ENCODE data around the gene SLC31A1. TPM values are rescaled to one million over a fixed set of nuclear protein-coding genes. Genes with fewer than 3 reads are reported as not detected.
A peak's percentile ranks its signal among the peaks of the same experiment; 100 is the strongest.

The SLC31A1 gene
- total RNA-seq, 1 donor from 2014 or later: 26.0 TPM

DNA sequence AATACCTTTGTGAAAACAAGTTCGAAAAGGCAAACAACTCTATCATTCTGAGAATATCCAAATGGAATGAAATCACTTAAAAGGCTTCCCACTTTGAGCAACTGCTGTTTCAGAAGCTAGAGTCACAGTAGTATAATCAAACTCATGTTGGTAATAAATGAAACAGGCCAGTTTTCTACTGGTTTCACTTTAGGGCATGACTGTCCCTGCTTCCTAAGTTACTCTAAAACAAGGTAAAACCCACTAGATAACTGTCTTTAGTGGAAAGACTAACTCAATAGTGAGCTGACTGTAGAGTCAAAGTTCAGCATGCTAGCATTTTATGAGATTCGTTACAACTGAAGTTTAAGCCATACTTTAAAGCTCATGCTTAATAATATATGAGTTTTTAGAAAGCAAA lies 48.0 kb downstream of the SLC31A1 start:
- TF ChIP-seq, protein P1, sequence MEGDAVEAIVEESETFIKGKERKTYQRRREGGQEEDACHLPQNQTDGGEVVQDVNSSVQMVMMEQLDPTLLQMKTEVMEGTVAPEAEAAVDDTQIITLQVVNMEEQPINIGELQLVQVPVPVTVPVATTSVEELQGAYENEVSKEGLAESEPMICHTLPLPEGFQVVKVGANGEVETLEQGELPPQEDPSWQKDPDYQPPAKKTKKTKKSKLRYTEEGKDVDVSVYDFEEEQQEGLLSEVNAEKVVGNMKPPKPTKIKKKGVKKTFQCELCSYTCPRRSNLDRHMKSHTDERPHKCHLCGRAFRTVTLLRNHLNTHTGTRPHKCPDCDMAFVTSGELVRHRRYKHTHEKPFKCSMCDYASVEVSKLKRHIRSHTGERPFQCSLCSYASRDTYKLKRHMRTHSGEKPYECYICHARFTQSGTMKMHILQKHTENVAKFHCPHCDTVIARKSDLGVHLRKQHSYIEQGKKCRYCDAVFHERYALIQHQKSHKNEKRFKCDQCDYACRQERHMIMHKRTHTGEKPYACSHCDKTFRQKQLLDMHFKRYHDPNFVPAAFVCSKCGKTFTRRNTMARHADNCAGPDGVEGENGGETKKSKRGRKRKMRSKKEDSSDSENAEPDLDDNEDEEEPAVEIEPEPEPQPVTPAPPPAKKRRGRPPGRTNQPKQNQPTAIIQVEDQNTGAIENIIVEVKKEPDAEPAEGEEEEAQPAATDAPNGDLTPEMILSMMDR (IDR thresholded peaks at IDR 0.05): no peak
- TF ChIP-seq EZH2 (IDR thresholded peaks at IDR 0.05): no peak
- TF ChIP-seq EZH2phosphoT487 (IDR thresholded peaks at IDR 0.05): no peak
- Histone ChIP-seq H3K27me3 (no peaks in the 10 kb centered on the region), H3K36me3 (peaks cover 4% of the 10 kb centered on the region), H3K9ac (no peak overlapping the region), H3K9me3 (ENCODE audit: low read depth) (no peaks in the 10 kb centered on the region), H3K79me2 (ENCODE audit: low read depth) (peaks cover 7% of the 10 kb centered on the region), H3K4me1 (peaks cover 5% of the 10 kb centered on the region), H3F3A (ENCODE audit: low read depth) (no peaks in the 10 kb centered on the region), H3K4me2 (no peak overlapping the region), H3K27ac (no peak overlapping the region), H2AFZ (replicated peaks) (no peak overlapping the region), H3K4me3 (no peak overlapping the region), H4K20me1 (ENCODE audit: low read depth) (peaks cover 4% of the 10 kb centered on the region)
- Mint-ChIP-seq H3K9me3 (no peaks in the 10 kb centered on the region), H3K27ac (no peak overlapping the region), H3K4me3 (no peak overlapping the region), H3K36me3 (peaks cover 22% of the 10 kb centered on the region), H3K27me3 (ENCODE audit: insufficient read depth, low read depth) (no peaks in the 10 kb centered on the region), H3K4me1 (peaks cover 12% of the 10 kb centered on the region)
- DNase-seq (ENCODE audit: low spot score): no peak

DNA sequence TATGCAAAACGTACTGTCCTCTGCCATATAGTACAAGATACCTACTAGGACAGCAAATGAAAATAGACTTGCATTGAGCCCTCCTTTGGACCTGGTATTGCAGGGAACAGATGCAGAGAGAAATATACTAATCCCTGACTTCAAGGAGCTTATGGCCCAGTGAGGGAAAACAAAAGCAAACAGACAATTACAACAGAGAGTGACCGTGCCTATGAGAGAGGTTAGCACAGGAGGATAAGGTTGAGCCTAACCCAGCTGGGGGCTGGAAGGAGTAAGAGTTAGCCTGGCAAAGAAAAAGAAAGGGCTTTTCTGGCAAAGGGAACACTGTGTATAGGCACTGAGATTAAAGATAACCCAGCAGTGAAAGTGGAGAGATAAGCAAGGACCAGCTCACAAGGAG lies 48.5 kb downstream of the SLC31A1 start:
- DNase-seq (ENCODE audit: low spot score): no peak
- Mint-ChIP-seq H3K9me3 (no peaks in the 10 kb centered on the region), H3K36me3 (peaks cover 20% of the 10 kb centered on the region), H3K4me3 (no peak overlapping the region), H3K27ac (no peak overlapping the region), H3K4me1 (peaks cover 12% of the 10 kb centered on the region), H3K27me3 (ENCODE audit: insufficient read depth, low read depth) (no peaks in the 10 kb centered on the region)
- Histone ChIP-seq H3K27ac (no peak overlapping the region), H4K20me1 (ENCODE audit: low read depth) (peaks cover 4% of the 10 kb centered on the region), H3K9me3 (ENCODE audit: low read depth) (no peaks in the 10 kb centered on the region), H3K4me2 (no peak overlapping the region), H3K79me2 (ENCODE audit: low read depth) (peaks cover 7% of the 10 kb centered on the region), H3K4me1 (peaks cover 5% of the 10 kb centered on the region), H2AFZ (replicated peaks) (no peak overlapping the region), H3K27me3 (no peaks in the 10 kb centered on the region), H3K4me3 (no peak overlapping the region), H3K36me3 (peaks cover 4% of the 10 kb centered on the region), H3K9ac (no peak overlapping the region), H3F3A (ENCODE audit: low read depth) (peaks cover 4% of the 10 kb centered on the region)
- TF ChIP-seq, protein P1 (IDR thresholded peaks at IDR 0.05): no peak
- no peak for TF ChIP-seq EZH2 (IDR thresholded peaks at IDR 0.05)
- TF ChIP-seq EZH2phosphoT487 (IDR thresholded peaks at IDR 0.05): no peak

DNA sequence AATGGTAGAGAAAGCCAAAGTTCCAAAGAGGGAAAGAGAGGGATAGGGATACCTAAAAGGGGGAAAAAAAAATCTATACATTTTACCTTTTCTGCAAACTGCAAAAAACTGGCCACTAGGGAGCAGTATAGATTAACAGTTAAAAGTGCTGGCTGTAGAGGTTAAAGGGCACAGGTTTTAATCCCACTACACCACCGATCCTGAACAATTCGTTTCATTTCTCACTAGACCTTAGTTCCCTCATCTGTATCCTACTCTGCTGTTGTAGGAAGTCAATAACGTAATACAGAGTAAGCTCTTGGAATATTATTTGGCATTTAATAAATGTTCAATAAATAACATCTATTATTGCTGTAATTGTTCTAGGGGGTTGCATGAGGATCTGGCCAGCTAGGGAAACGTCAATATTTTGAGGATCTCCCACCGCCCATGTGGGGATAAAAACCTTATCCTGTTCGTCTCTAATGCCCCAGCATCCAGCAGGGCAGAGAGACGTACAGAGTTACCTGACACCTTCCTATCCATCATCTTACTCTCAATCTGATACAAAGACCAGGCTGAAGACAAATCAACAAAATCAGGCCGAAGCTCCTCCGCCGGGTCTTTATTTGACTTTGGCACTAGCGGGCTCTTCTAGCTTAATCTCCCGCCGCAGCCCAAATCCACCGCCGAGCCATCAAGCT lies 53.3 kb downstream of the SLC31A1 start:
- H3K4me2 ChIP-seq: peak overlapping the region; percentile 79
- peaks cover 21% of the 10 kb centered on the region for H3K36me3 Mint-ChIP-seq
- peaks cover 16% of the 10 kb centered on the region for H3K4me1 ChIP-seq
- H3K4me1 Mint-ChIP-seq: peaks cover 9% of the 10 kb centered on the region
- H3K4me3 Mint-ChIP-seq: no peak overlapping the region
- peak overlapping the region; percentile 51 for H2AFZ ChIP-seq (replicated peaks)
- peaks cover 9% of the 10 kb centered on the region for H4K20me1 ChIP-seq (ENCODE audit: low read depth)
- H3K27me3 ChIP-seq: no peaks in the 10 kb centered on the region
- no peak overlapping the region for H3K27ac Mint-ChIP-seq
- H3K4me3 ChIP-seq: peak overlapping the region; percentile 86
- no peaks in the 10 kb centered on the region for H3K9me3 Mint-ChIP-seq
- H3K27me3 Mint-ChIP-seq (ENCODE audit: insufficient read depth, low read depth): no peaks in the 10 kb centered on the region
- peak overlapping the region; percentile 2 for H3K27ac ChIP-seq
- H3K79me2 ChIP-seq (ENCODE audit: low read depth): peaks cover 40% of the 10 kb centered on the region
- TF ChIP-seq, protein P1 (IDR thresholded peaks at IDR 0.05): peak; percentile 84
- TF ChIP-seq EZH2phosphoT487 (IDR thresholded peaks at IDR 0.05) (no peak), EZH2 (IDR thresholded peaks at IDR 0.05) (no peak)
- peaks cover 7% of the 10 kb centered on the region for H3F3A ChIP-seq (ENCODE audit: low read depth)
- no peak overlapping the region for H3K9ac ChIP-seq
- H3K9me3 ChIP-seq (ENCODE audit: low read depth): no peaks in the 10 kb centered on the region
- H3K36me3 ChIP-seq: peaks cover 16% of the 10 kb centered on the region
- peak; percentile 87 for DNase-seq (ENCODE audit: low spot score)

Data from neural progenitor cell (in vitro differentiated cells).